Measurements from ENCODE around the gene TXNDC8. TPM values are rescaled to one million over a fixed set of nuclear protein-coding genes. Genes with fewer than 3 reads are reported as not detected.

Gene TXNDC8
- total and polyA plus RNA-seq, 2 experiments from 2014 or later = not detected

GRCh38 chr9:110284211-110284844 lies 53.3 kb downstream of the TXNDC8 start:
- Histone ChIP-seq H2AFZ (no peak overlapping the region), H3K36me3 (ENCODE audit: insufficient read depth) (no peaks in the 10 kb centered on the region), H3K4me3 (no peak overlapping the region), H3K4me2 (no peak overlapping the region), H3K27me3 (ENCODE audit: insufficient read depth) (no peaks in the 10 kb centered on the region), H3F3A (replicated peaks; ENCODE audit: low read depth) (no peaks in the 10 kb centered on the region), H4K20me1 (replicated peaks; ENCODE audit: insufficient read depth) (no peaks in the 10 kb centered on the region), H3K4me1 (ENCODE audit: insufficient read depth) (no peaks in the 10 kb centered on the region), H3K27ac (ENCODE audit: low read depth) (no peak overlapping the region), H3K79me2 (replicated peaks; ENCODE audit: insufficient read depth) (no peaks in the 10 kb centered on the region), H3K9me2 (ENCODE audit: insufficient read depth) (no peaks in the 10 kb centered on the region)
- no peak overlapping the region for H3K4me3 Mint-ChIP-seq
- peaks cover 3% of the 10 kb centered on the region; the same call in 1 of the 3 replicates for H3K4me1 Mint-ChIP-seq
- H3K27ac Mint-ChIP-seq = no peak overlapping the region
- ATAC-seq (no peak), DNase-seq (ENCODE audit: low spot score) (no peak)
- no peaks in the 10 kb centered on the region for H3K36me3 Mint-ChIP-seq (ENCODE audit: low read depth)
- H3K27me3 Mint-ChIP-seq (ENCODE audit: insufficient read depth, low read depth, poor library complexity) = peaks cover 4% of the 10 kb centered on the region
- TF ChIP-seq EZH2 (IDR thresholded peaks at IDR 0.05; ENCODE audit: low read depth, unreplicated experiment) (no peak), ZNF331 (CRISPR knock-in tag; IDR thresholded peaks at IDR 0.05; ENCODE audit: low read depth) (no peak), POLR2AphosphoS5 (IDR thresholded peaks at IDR 0.05; ENCODE audit: low read depth) (no peak), ZNF462 (CRISPR knock-in tag; IDR thresholded peaks at IDR 0.05) (no peak), REST (IDR thresholded peaks at IDR 0.05; ENCODE audit: unreplicated experiment) (no peak), JUNB (IDR thresholded peaks at IDR 0.05; ENCODE audit: unreplicated experiment) (no peak), CREB1 (CRISPR knock-in tag; IDR thresholded peaks at IDR 0.05; ENCODE audit: low read depth) (no peak)
- H3K9me3 Mint-ChIP-seq = no peaks in the 10 kb centered on the region
